D721Med (cell line): Measurements from ENCODE around the gene MAGOHB.
"Not testable (repeated sequence)": the region's sequence is repeated elsewhere in the genome, so short reads cannot be mapped to it uniquely, and the experiment has no call there.

Experiments
- DNase-seq: peaks from one replicate; pipeline ENCODE4 v3.0.0; 2011; ENCODE audit warnings: low spot score; ENCODE audit not compliant: insufficient read length
- FAIRE-seq: peaks from 2 replicates; lab custom pipeline; 2011; peaks lifted over from hg19 to GRCh38; lab: Jason Lieb, UNC
- TF ChIP-seq, protein P1 (sequence below): IDR thresholded peaks from 2 replicates; pipeline ENCODE4 v1.5.1; 2012; ENCODE audit warnings: mild to moderate bottlenecking, control low read depth; ENCODE audit not compliant: insufficient read depth; ENCODE audit errors: missing control alignments

The MAGOHB gene

GRCh38 chr12:10613349-10614055, at the start of gene MAGOHB:
Gene MAGOHB, minus strand, starts transcription at chr12:10613609. Its CDS starts 77 bp downstream, at chr12:10613532.
- TF ChIP-seq, protein P1, sequence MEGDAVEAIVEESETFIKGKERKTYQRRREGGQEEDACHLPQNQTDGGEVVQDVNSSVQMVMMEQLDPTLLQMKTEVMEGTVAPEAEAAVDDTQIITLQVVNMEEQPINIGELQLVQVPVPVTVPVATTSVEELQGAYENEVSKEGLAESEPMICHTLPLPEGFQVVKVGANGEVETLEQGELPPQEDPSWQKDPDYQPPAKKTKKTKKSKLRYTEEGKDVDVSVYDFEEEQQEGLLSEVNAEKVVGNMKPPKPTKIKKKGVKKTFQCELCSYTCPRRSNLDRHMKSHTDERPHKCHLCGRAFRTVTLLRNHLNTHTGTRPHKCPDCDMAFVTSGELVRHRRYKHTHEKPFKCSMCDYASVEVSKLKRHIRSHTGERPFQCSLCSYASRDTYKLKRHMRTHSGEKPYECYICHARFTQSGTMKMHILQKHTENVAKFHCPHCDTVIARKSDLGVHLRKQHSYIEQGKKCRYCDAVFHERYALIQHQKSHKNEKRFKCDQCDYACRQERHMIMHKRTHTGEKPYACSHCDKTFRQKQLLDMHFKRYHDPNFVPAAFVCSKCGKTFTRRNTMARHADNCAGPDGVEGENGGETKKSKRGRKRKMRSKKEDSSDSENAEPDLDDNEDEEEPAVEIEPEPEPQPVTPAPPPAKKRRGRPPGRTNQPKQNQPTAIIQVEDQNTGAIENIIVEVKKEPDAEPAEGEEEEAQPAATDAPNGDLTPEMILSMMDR: no peak
- no peak for DNase-seq
- no peak for FAIRE-seq

DNA sequence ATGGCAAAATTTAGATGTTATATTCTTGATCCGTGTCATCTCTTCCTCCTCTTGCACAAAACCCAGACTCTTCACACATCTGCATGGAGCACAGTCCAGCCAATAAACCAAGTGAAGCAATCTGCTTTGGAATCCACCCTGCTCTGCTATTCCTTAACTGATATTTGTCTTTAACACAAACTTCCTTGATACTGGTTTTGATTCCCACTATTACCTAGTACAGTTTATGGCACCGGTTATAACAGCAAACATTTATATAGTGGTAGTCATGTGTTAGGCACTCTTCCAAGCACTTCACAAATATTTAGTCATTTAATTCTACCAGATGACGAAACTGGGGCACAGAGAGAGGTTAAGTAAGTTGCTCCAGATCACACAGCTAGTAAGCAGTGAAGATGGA, 47.9 kb upstream of the MAGOHB start:
- FAIRE-seq (no peak), DNase-seq (no peak)
- TF ChIP-seq, protein P1: no peak

DNA sequence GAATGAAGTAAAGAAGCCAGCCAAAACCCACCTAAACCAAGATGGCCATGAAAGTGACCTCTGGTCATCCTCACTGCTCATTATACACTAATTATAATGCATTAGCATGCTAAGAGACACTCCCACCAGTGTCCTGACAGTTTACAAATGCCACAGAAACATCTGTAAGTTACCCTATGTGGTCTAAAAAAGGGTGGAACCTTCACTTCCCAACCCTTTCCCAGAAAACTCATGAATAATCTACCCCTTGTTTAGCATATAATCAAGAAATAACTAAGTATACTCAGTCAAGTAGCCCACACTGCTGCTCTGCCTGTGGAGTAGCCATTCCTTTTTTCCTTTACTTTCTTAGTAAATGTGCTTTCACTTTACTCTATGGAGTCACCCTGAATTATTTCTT, 40.6 kb upstream of the MAGOHB start:
- no peak for DNase-seq
- FAIRE-seq: no peak
- TF ChIP-seq, protein P1: no peak

DNA sequence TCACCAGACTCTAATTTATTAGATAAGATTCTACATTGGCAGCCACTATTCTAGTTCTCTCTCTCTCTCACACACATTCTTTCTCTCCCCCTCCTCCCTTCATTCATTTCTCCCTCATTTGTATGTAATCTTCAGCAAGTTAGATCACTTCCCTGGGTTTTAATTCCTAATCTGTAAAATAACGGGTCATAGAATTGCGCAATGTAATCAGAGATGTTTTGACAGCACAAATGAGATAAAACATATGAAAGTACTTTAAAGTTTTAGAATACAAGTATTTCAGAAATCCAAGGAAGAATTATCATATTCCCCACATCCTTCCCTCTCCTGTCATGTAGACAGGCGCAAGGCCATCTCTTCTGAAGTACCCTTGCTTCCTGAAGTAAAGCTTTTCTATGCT, 38.8 kb upstream of the MAGOHB start:
- TF ChIP-seq, protein P1: no peak
- DNase-seq (no peak), FAIRE-seq (no peak)

DNA sequence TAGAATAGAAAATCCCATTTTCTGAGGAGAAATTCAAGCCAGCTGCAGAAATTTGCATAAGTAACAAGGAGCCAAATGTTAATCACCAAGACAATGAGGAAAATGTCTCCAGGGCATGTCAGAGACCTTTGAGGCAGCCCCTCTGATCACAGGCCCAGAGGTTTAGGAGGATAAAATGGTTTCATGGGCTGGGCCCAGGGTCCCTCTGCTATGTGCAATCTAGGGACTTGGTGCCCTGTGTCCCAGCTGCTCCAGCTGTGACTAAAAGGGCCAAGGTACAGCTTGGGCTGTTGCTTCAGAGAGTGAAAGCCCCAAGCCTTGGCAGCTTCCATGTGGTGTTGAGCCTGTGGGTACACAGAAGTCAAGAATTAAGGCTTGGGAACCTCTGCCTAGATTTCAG, 33.2 kb upstream of the MAGOHB start:
- not testable (repeated sequence) for DNase-seq, FAIRE-seq

DNA sequence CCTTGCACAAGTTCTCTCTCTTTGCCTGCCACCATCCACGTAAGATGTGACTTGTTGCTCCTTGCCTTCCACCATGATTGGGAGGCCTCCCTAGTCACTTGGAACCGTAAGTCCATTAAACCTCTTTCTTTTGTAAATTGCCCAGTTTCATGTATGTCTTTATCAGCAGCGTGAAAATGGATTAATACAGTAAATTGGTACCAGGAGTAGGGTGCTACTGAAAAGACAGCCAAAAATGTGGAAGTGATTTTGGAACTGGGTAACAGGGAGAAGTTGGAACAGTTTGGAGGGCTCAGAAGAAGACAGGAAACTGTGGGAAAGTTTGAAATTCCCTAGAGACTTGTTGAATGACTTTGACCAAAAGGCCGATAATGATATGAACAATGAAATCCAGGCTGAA, 32.5 kb upstream of the MAGOHB start:
- TF ChIP-seq, protein P1: no peak
- DNase-seq (no peak), FAIRE-seq (no peak)

GRCh38 chr12:10641735-10642500, 28.5 kb upstream of the MAGOHB start:
- FAIRE-seq (no peak), DNase-seq (no peak)
- TF ChIP-seq, protein P1: no peak
